HepG2 (cell line): ENCODE data around the gene IL22RA1. TPM values are rescaled to one million over a fixed set of nuclear protein-coding genes. Genes with fewer than 3 reads are reported as not detected.

ENCODE experiments used
- ATAC-seq: fragments of 200-7000 bp; cut with Tn5 transposase; 3 replicates; pipeline ENCODE4 v1.9.1; 2020; ENCODE audit warnings: mild to moderate bottlenecking, moderate library complexity
- BruUV-seq: library from RNA; stranded (reverse); fragments of 400-500 nt; replicated peaks from 2 replicates; lab custom pipeline; 2021; lab: Mats Ljungman, UMichigan
- CTCF ChIA-PET: fragments of 300-600 bp; formaldehyde crosslinking; extraction: SDS; loops from one replicate; lab custom pipeline; 2021; ENCODE audit warnings: low total read pairs, inconsistent platforms, low intra/inter-chr PET ratio; lab: Yijun Ruan, JAX
- POLR2A ChIA-PET: fragments of 350-600 bp; sonication (Branson Sonifier 250); formaldehyde crosslinking; loops from one replicate; lab custom pipeline; 2020; ENCODE audit warnings: antibody characterized with exemption, inconsistent platforms; lab: Yijun Ruan, JAX
- DNase-seq: peaks from one replicate; pipeline ENCODE4 v3.0.0-alpha.2; 2015; ENCODE audit warnings: low spot score
- FAIRE-seq: peaks from 3 replicates; lab custom pipeline; 2011; peaks lifted over from hg19 to GRCh38; lab: Jason Lieb, UNC
- H2AFZ ChIP-seq: one replicate; pipeline ENCODE4 v1.6.1; 2011; ENCODE audit warnings: low read length, inconsistent platforms
- H3K27ac ChIP-seq: fragments of 300-600 bp; 3 replicates; pipeline ENCODE4 v1.8.0; 2011; ENCODE audit warnings: mixed run types, mild to moderate bottlenecking, mixed read lengths, low read length, inconsistent platforms; ENCODE audit not compliant: insufficient read depth; ENCODE audit errors: extremely low read length
- H3K27me3 ChIP-seq, 2 experiments: fragments of 200-600 bp in 1 of 2; 2 replicates in 1 of 2; 3 replicates in 1 of 2; pipeline versions ENCODE4 v1.6.0 to v1.8.0; 2011; ENCODE audit warnings: low read length in 2 of 2, mild to moderate bottlenecking in 2 of 2, moderate library complexity in 2 of 2, inconsistent platforms in 1 of 2; ENCODE audit not compliant: insufficient read depth in 2 of 2, control insufficient read depth in 1 of 2
- H3K36me3 ChIP-seq, 2 experiments: fragments of 200-600 bp in 1 of 2; replicated peaks in 1 of 2; 2 replicates in 1 of 2; 3 replicates in 1 of 2; pipeline versions ENCODE4 v1.5.1 to v1.8.0; 2011; ENCODE audit warnings: low read length in 2 of 2, inconsistent platforms in 1 of 2; ENCODE audit not compliant: insufficient read depth in 2 of 2, control insufficient read depth in 1 of 2
- H3K4me1 ChIP-seq: 2 replicates; pipeline ENCODE4 v1.5.1; 2012; ENCODE audit warnings: low read length, inconsistent platforms; ENCODE audit not compliant: insufficient read depth
- H3K4me2 ChIP-seq: 2 replicates; pipeline ENCODE4 v1.6.0; 2011; ENCODE audit warnings: low read depth, low read length, inconsistent platforms
- H3K4me3 ChIP-seq, 3 experiments: fragments of 200-600 bp in 1 of 3; sonication (generic), shearing (Covaris generic) in 1 of 3; replicated peaks in 1 of 3; 2 replicates each; pipeline ENCODE4 v1.5.1; 2011 to 2016; ENCODE audit warnings: low read length in 3 of 3, inconsistent platforms in 2 of 3, low read depth in 2 of 3, mild to moderate bottlenecking in 2 of 3, control low read depth in 1 of 3, mixed read lengths in 1 of 3; ENCODE audit not compliant: insufficient read depth in 1 of 3
- H3K79me2 ChIP-seq: one replicate; pipeline ENCODE4 v1.6.1; 2011; ENCODE audit warnings: low read length, inconsistent platforms; ENCODE audit not compliant: insufficient read depth
- H3K9ac ChIP-seq: 2 replicates; pipeline ENCODE4 v1.6.0; 2011; ENCODE audit warnings: mild to moderate bottlenecking, low read depth, low read length, inconsistent platforms; ENCODE audit not compliant: insufficient read depth
- H3K9me3 ChIP-seq: 2 replicates; pipeline ENCODE4 v1.5.1; 2012; ENCODE audit warnings: mild to moderate bottlenecking, low read length
- H4K20me1 ChIP-seq: 2 replicates; pipeline ENCODE4 v1.6.0; 2011; ENCODE audit warnings: inconsistent platforms, mild to moderate bottlenecking, low read length, moderate library complexity; ENCODE audit not compliant: insufficient read depth
- ATF1 ChIP-seq: IDR thresholded peaks from 2 replicates; pipeline ENCODE4 v1.6.1; 2016; ENCODE audit warnings: mild to moderate bottlenecking, control low read depth
- CHCHD3 ChIP-seq: sonication (generic); formaldehyde crosslinking; IDR thresholded peaks from 2 replicates; pipeline ENCODE4 v1.8.0; 2022; ENCODE audit warnings: mild to moderate bottlenecking, missing genetic modification reagents, moderate library complexity
- HNRNPK ChIP-seq: fragments of 200-400 bp; formaldehyde crosslinking; IDR thresholded peaks from 2 replicates; pipeline ENCODE4 v1.6.1; 2018; ENCODE audit warnings: low read length, low read depth, moderate library complexity, mild to moderate bottlenecking; ENCODE audit not compliant: poor library complexity, severe bottlenecking
- IKZF1 ChIP-seq: fragments of 450-650 bp; IDR thresholded peaks from 2 replicates; pipeline ENCODE4 v1.7.1; 2016
- MIER3 ChIP-seq: IDR thresholded peaks from 2 replicates; pipeline ENCODE4 v1.6.1; 2016; ENCODE audit warnings: missing compliant biosample characterization, borderline replicate concordance
- SOX13 ChIP-seq, 3 experiments: fragments of 450-650 bp in 1 of 3; sonication (generic) in 1 of 3; formaldehyde crosslinking in 1 of 3; IDR thresholded peaks in 2 of 3; conservative IDR thresholded peaks in 1 of 3; 2 replicates each; pipeline versions ENCODE4 v1.5.0 to v1.6.1; 2016 to 2020; ENCODE audit warnings: antibody characterized with exemption in 1 of 3, mild to moderate bottlenecking in 1 of 3, missing compliant biosample characterization in 1 of 3, missing genetic modification reagents in 1 of 3, moderate library complexity in 1 of 3
- TEAD2 ChIP-seq: sonication (generic); formaldehyde crosslinking; IDR thresholded peaks from 2 replicates; pipeline ENCODE4 v1.9.0; 2021; ENCODE audit warnings: missing genetic modification reagents
- ZFYVE20 ChIP-seq: sonication (generic); formaldehyde crosslinking; IDR thresholded peaks from 2 replicates; pipeline ENCODE4 v1.8.0; 2023; ENCODE audit warnings: low read depth, mild to moderate bottlenecking, moderate library complexity, missing genetic modification reagents, borderline replicate concordance
- ZNF282 ChIP-seq: fragments of 450-650 bp; IDR thresholded peaks from 2 replicates; pipeline ENCODE4 v1.6.1; 2018; ENCODE audit not compliant: partially characterized antibody
- ZNF44 ChIP-seq: sonication (generic); formaldehyde crosslinking; IDR thresholded peaks from 2 replicates; pipeline ENCODE4 v1.5.1; 2020; ENCODE audit warnings: mild to moderate bottlenecking, missing genetic modification reagents
- ZNF564 ChIP-seq: sonication (generic); formaldehyde crosslinking; IDR thresholded peaks from 2 replicates; pipeline ENCODE4 v1.8.1; 2023; ENCODE audit warnings: mild to moderate bottlenecking, missing genetic modification reagents
- WGBS: methylation state at CpG from one replicate; pipeline ENCODE4 v1.1.6; 2017; ENCODE audit warnings: low lambda C conversion rate; 5-methylcytosine and 5-hydroxymethylcytosine counted together
- in situ Hi-C: cut with HindIII; loops from 2 replicates; pipeline ENCODE4 v1.10.0; 2017; ENCODE audit warnings: low pct_unique_long_range_greater_than_20kb; ENCODE audit not compliant: extremely low pct_ligation_motif_present
- intact Hi-C: fragments of 100-400 bp; cut with micrococcal nuclease; formaldehyde crosslinking; loops from one replicate; pipeline ENCODE4 v1.10.0; 2022; ENCODE audit not compliant: unreplicated experiment
- polyA plus RNA-seq, 8 experiments: library from polyadenylated mRNA; depleted of rRNA in 3 of 8; stranded (reverse) in 7 of 8; unstranded in 1 of 8; fragments of >200 nt; fragmentation: Illumina TruSeq in 4 of 8; extraction: Trizol in 4 of 8; gene quantifications; 2 replicates each; pipeline versions ENCODE4 v1.2.1 to v1.2.3, GENCODE V29; 2011 to 2016; ENCODE audit warnings: low read depth in 4 of 8, missing spikeins in 1 of 8, mixed read lengths in 1 of 8; ENCODE audit not compliant: insufficient read depth in 1 of 8
- total RNA-seq, 5 experiments: library from RNA; depleted of rRNA; stranded (reverse); fragments of >200 nt; fragmentation: Illumina TruSeq; extraction: Trizol; gene quantifications; 2 replicates each; pipeline ENCODE4 v1.2.3, GENCODE V29; 2016; ENCODE audit warnings: low read depth in 1 of 5
- TF ChIP-seq, protein P1 (sequence below): sonication (generic); formaldehyde crosslinking; IDR thresholded peaks from 2 replicates; pipeline ENCODE4 v1.4.0; 2020; ENCODE audit warnings: mild to moderate bottlenecking, missing genetic modification reagents
- TF ChIP-seq, protein P2 (sequence below): sonication (generic); formaldehyde crosslinking; IDR thresholded peaks from 2 replicates; pipeline ENCODE4 v1.5.1; 2020; ENCODE audit warnings: missing genetic modification reagents, mild to moderate bottlenecking, borderline replicate concordance
- TF ChIP-seq, protein P3 (sequence below): sonication (generic); formaldehyde crosslinking; IDR thresholded peaks from 2 replicates; pipeline ENCODE4 v1.4.0; 2020; ENCODE audit warnings: missing genetic modification reagents
- TF ChIP-seq, protein P4 (sequence below): sonication (generic); formaldehyde crosslinking; IDR thresholded peaks from 2 replicates; pipeline ENCODE4 v1.4.0; 2020; ENCODE audit warnings: missing genetic modification reagents

IL22RA1 gene
- total and polyA plus RNA-seq, 2 of the 13 experiments (the other 11 are each of a cell fraction or from before 2014, with no cell fraction given): 4.4 to 10.2 TPM

DNA sequence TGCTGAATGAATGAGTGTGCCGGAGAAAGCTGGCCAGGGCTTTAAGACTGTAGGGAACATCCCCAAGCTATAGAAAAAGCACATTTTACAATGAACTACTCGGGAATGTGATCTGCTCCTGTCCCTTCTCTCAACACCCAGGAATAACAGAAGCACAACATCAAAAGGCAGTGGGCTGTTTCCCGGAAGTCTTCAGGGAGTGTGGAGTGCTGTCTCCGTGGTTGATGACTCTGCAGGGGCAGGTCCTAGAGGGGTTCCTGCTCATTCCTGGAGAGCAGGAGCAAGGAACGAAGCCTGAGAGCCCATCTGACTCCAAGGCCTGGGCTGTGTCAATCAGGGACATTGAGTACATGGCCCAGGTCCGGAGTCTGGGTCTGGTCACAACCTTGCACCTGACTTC lies 4.9 kb upstream of the IL22RA1 start (continued):
- TF ChIP-seq MIER3 (CRISPR knock-in tag) (no peak), ZFYVE20 (CRISPR knock-in tag) (no peak), TEAD2 (CRISPR knock-in tag) (no peak)

DNA sequence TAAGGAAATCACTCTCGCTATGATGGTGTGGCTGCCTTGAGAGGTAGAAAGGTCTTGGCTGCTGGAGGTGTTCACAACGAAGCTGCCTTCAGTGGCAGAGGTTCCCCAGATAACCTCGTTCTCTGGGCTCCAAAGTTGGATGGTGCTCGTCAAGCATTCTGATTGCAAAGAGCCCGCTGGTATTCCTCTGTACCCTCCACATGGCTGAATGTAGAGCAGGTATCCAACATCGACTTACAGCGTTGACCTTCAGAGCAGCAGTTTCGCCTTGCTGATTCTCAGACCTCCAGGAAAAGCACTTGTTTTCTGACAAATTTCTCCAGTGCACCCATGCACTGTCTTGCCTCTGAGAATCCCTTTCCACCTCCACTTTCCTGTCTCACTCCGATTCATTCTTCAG lies 4.3 kb upstream of the IL22RA1 start:
- Histone ChIP-seq H3K9ac (no peak overlapping the region), H4K20me1 (no peaks in the 10 kb centered on the region), H2AFZ (no peak overlapping the region), H3K4me2 (no peak overlapping the region), H3K79me2 (no peaks in the 10 kb centered on the region), H3K27ac (no peak overlapping the region), H3K36me3 (no peaks in the 10 kb centered on the region), H3K9me3 (no peaks in the 10 kb centered on the region), H3K27me3 (peaks cover 0 to 10% of the 10 kb centered on the region in 2 experiments; a peak in 2 of 5 replicates), H3K4me3 (no peak overlapping the region), H3K4me1 (peaks cover 47% of the 10 kb centered on the region)
- in situ Hi-C loops: no loop called here
- ATAC-seq (no peak), DNase-seq (no peak), FAIRE-seq (no peak)
- intact Hi-C loops: no loop called here
- ChIA-PET CTCF (no interaction called here), POLR2A (no interaction called here)
- BruUV-seq: no TSS peak
- 72% methylated on average over 7 of the region's 9 CpGs for WGBS
- no peak for TF ChIP-seq ATF1 (CRISPR knock-in tag)
- TF ChIP-seq, protein P1, sequence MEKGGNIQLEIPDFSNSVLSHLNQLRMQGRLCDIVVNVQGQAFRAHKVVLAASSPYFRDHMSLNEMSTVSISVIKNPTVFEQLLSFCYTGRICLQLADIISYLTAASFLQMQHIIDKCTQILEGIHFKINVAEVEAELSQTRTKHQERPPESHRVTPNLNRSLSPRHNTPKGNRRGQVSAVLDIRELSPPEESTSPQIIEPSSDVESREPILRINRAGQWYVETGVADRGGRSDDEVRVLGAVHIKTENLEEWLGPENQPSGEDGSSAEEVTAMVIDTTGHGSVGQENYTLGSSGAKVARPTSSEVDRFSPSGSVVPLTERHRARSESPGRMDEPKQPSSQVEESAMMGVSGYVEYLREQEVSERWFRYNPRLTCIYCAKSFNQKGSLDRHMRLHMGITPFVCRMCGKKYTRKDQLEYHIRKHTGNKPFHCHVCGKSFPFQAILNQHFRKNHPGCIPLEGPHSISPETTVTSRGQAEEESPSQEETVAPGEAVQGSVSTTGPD (CRISPR knock-in tag): no peak
- TF ChIP-seq, protein P2, sequence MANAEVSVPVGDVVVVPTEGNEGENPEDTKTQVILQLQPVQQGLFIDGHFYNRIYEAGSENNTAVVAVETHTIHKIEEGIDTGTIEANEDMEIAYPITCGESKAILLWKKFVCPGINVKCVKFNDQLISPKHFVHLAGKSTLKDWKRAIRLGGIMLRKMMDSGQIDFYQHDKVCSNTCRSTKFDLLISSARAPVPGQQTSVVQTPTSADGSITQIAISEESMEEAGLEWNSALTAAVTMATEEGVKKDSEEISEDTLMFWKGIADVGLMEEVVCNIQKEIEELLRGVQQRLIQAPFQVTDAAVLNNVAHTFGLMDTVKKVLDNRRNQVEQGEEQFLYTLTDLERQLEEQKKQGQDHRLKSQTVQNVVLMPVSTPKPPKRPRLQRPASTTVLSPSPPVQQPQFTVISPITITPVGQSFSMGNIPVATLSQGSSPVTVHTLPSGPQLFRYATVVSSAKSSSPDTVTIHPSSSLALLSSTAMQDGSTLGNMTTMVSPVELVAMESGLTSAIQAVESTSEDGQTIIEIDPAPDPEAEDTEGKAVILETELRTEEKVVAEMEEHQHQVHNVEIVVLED: no peak
- TF ChIP-seq TEAD2 (CRISPR knock-in tag): no peak
- no peak for TF ChIP-seq IKZF1
- TF ChIP-seq ZNF282: no peak
- no peak for TF ChIP-seq ZNF44 (CRISPR knock-in tag)
- no peak for TF ChIP-seq HNRNPK
- TF ChIP-seq, protein P3, sequence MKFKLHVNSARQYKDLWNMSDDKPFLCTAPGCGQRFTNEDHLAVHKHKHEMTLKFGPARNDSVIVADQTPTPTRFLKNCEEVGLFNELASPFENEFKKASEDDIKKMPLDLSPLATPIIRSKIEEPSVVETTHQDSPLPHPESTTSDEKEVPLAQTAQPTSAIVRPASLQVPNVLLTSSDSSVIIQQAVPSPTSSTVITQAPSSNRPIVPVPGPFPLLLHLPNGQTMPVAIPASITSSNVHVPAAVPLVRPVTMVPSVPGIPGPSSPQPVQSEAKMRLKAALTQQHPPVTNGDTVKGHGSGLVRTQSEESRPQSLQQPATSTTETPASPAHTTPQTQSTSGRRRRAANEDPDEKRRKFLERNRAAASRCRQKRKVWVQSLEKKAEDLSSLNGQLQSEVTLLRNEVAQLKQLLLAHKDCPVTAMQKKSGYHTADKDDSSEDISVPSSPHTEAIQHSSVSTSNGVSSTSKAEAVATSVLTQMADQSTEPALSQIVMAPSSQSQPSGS (CRISPR knock-in tag): no peak
- TF ChIP-seq ZNF564 (CRISPR knock-in tag): no peak
- TF ChIP-seq, protein P4, sequence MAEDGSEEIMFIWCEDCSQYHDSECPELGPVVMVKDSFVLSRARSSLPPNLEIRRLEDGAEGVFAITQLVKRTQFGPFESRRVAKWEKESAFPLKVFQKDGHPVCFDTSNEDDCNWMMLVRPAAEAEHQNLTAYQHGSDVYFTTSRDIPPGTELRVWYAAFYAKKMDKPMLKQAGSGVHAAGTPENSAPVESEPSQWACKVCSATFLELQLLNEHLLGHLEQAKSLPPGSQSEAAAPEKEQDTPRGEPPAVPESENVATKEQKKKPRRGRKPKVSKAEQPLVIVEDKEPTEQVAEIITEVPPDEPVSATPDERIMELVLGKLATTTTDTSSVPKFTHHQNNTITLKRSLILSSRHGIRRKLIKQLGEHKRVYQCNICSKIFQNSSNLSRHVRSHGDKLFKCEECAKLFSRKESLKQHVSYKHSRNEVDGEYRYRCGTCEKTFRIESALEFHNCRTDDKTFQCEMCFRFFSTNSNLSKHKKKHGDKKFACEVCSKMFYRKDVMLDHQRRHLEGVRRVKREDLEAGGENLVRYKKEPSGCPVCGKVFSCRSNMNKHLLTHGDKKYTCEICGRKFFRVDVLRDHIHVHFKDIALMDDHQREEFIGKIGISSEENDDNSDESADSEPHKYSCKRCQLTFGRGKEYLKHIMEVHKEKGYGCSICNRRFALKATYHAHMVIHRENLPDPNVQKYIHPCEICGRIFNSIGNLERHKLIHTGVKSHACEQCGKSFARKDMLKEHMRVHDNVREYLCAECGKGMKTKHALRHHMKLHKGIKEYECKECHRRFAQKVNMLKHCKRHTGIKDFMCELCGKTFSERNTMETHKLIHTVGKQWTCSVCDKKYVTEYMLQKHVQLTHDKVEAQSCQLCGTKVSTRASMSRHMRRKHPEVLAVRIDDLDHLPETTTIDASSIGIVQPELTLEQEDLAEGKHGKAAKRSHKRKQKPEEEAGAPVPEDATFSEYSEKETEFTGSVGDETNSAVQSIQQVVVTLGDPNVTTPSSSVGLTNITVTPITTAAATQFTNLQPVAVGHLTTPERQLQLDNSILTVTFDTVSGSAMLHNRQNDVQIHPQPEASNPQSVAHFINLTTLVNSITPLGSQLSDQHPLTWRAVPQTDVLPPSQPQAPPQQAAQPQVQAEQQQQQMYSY: no peak
- TF ChIP-seq CHCHD3 (CRISPR knock-in tag): no peak
- no peak for TF ChIP-seq SOX13 (IDR thresholded peaks at IDR 0.05)
- no peak for TF ChIP-seq SOX13 (CRISPR knock-in tag; conservative IDR thresholded peaks at IDR 0.05 in 1 of 2, IDR thresholded peaks at IDR 0.05 in 1 of 2)
